ACC112 (cell line): ENCODE results near the gene PHF12.

ENCODE experiments used
- H2AFZ ChIP-seq: fragments of 200-600 bp; sonication (generic); one replicate; pipeline ENCODE4 v1.6.0; 2017; ENCODE audit warnings: antibody characterized with exemption, low read length; ENCODE audit not compliant: unreplicated experiment
- H3K27ac ChIP-seq: fragments of 200-600 bp; sonication (generic); 2 replicates; pipeline ENCODE4 v1.5.1; 2014; ENCODE audit warnings: low read depth, mild to moderate bottlenecking, antibody characterized with exemption, low read length, moderate library complexity
- H3K27me3 ChIP-seq: fragments of 200-600 bp; sonication (generic); 2 replicates; pipeline ENCODE4 v1.6.1; 2014; ENCODE audit warnings: mild to moderate bottlenecking, antibody characterized with exemption, low read length, moderate library complexity, mixed read lengths; ENCODE audit not compliant: insufficient read depth
- H3K36me3 ChIP-seq: fragments of 200-600 bp; sonication (generic); 2 replicates; pipeline ENCODE4 v1.6.1; 2016; ENCODE audit warnings: mild to moderate bottlenecking, antibody characterized with exemption, low read length, moderate library complexity, mixed read lengths; ENCODE audit not compliant: insufficient read depth
- H3K4me1 ChIP-seq: fragments of 200-600 bp; sonication (generic); one replicate; pipeline ENCODE4 v1.6.1; 2016; ENCODE audit warnings: low read length, mixed read lengths; ENCODE audit not compliant: insufficient read depth, unreplicated experiment, control insufficient read depth
- H3K4me3 ChIP-seq: fragments of 200-600 bp; sonication (generic); 2 replicates; pipeline ENCODE4 v1.5.1; 2014; ENCODE audit warnings: mild to moderate bottlenecking, low read depth, low read length
- H3K79me2 ChIP-seq: fragments of 200-600 bp; sonication (generic); one replicate; pipeline ENCODE4 v1.6.0; 2016; ENCODE audit warnings: low read length; ENCODE audit not compliant: control insufficient read depth, unreplicated experiment, insufficient read depth

The PHF12 gene

DNA sequence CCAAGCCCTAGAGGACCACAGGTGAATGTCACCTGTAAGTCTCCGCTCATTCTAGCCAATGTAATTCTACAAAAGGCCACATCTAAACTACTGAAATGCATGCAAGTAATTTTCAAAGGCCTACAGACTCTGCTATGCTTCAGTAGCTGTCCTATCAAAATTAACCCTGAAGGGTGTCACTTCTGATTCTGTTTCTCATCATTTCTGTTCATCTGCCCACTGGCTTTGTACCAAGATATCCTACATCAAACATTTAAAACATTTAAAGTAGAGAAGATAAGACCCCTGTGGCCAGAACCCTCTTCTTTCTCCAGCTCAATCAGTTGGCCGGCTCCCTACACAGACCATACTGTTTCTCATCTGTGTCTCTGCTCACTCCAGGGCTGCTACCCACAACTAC, 21.5 kb downstream of the PHF12 start:
- H2AFZ ChIP-seq: no peak overlapping the region
- H3K36me3 ChIP-seq: peaks cover 33% of the 10 kb centered on the region
- no peaks in the 10 kb centered on the region for H3K27me3 ChIP-seq
- H3K4me3 ChIP-seq: no peak overlapping the region
- H3K27ac ChIP-seq: no peak overlapping the region
- H3K4me1 ChIP-seq: peaks cover 27% of the 10 kb centered on the region
- peaks cover 69% of the 10 kb centered on the region for H3K79me2 ChIP-seq

DNA sequence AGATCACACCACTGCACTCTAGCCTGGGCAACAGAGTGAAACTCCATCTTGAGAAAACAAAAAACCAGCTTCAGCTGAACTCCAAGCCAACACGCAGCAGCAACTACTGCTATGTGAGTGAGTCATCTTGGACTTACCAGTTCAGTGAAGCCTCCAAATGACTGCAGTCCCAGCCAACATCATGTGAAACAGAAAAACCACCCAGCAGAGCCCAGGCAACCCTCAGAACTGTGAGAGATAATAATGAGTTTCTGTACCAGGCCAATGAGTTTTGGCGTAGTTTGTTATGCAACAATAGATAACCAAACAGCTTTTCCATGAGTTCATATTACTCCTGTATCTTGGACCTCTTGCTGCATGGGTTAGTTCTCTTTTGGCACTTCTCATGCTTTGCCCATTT, 23.3 kb downstream of the PHF12 start:
- Histone ChIP-seq H2AFZ (no peak overlapping the region), H3K27ac (no peak overlapping the region), H3K79me2 (peaks cover 64% of the 10 kb centered on the region), H3K27me3 (no peaks in the 10 kb centered on the region), H3K4me3 (no peak overlapping the region), H3K4me1 (peaks cover 31% of the 10 kb centered on the region), H3K36me3 (peaks cover 29% of the 10 kb centered on the region)

GRCh38 chr17:28926786-28927185, 24.5 kb downstream of the PHF12 start:
- Histone ChIP-seq H3K4me3 (no peak overlapping the region), H3K27ac (peak overlapping the region; percentile 91), H3K4me1 (peaks cover 31% of the 10 kb centered on the region), H3K36me3 (peaks cover 38% of the 10 kb centered on the region), H3K27me3 (no peaks in the 10 kb centered on the region), H2AFZ (no peak overlapping the region), H3K79me2 (peaks cover 51% of the 10 kb centered on the region)

- Histone ChIP-seq H3K27ac (peak overlapping the region; percentile 91), H2AFZ (no peak overlapping the region), H3K27me3 (no peaks in the 10 kb centered on the region), H3K4me3 (peak overlapping the region; percentile 26; the same call in 1 of the 2 replicates), H3K36me3 (peaks cover 42% of the 10 kb centered on the region), H3K79me2 (peaks cover 47% of the 10 kb centered on the region), H3K4me1 (peaks cover 31% of the 10 kb centered on the region)
Measured at GRCh38 chr17:28926366-28926765, 25.0 kb downstream of the PHF12 start.

- Histone ChIP-seq H3K4me1 (peaks cover 31% of the 10 kb centered on the region), H3K36me3 (peaks cover 46% of the 10 kb centered on the region), H3K4me3 (peak overlapping the region; percentile 50; the same call in 1 of the 2 replicates), H3K79me2 (peaks cover 44% of the 10 kb centered on the region), H3K27ac (peak overlapping the region; percentile 91), H3K27me3 (no peaks in the 10 kb centered on the region), H2AFZ (no peak overlapping the region)
Measured at GRCh38 chr17:28925912-28926365, 25.4 kb downstream of the PHF12 start.

DNA sequence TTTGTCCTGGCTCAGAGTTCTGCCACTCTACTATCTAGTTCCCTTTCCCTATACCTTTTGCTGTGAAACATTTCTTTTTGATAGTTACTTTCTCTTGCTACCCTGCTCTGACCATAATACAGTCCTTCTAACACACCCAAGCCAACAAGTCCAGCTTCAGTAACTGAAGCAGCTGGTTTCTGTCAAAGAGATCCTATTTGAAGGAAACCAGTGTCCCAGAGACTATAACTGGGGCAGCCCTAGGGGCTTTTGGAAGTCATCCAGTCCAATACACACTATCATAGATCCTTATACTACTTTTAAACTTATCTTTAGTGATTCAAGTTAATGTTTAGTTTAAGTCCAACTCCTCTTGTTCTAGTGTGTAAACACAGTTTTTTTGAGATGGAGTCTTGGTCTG, 31.1 kb downstream of the PHF12 start:
- H3K79me2 ChIP-seq: peaks cover 14% of the 10 kb centered on the region
- no peak overlapping the region for H3K27ac ChIP-seq
- no peak overlapping the region for H3K4me3 ChIP-seq
- peaks cover 61% of the 10 kb centered on the region for H3K36me3 ChIP-seq
- H3K4me1 ChIP-seq: peaks cover 8% of the 10 kb centered on the region
- H2AFZ ChIP-seq: no peak overlapping the region
- H3K27me3 ChIP-seq: no peaks in the 10 kb centered on the region

DNA sequence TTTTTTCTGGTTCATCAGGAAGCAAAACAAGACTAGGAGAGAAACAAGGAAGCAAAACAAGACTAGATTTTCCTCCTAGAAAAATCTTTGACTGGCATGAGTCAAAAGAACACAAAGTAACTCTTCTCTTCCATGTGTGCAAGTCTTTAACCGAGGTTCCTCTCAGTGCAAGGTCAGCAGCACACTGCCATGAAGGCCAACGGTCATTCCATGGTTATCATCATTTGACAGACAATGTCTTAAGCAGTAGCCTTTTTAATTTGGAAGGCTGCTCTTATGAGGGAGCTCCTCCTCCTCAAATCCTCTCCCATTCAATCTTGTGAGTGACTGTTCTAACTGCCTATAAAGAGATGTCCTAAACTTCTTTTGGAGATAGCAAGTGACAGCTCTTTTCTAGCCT, 33.0 kb downstream of the PHF12 start:
- Histone ChIP-seq H3K4me3 (no peak overlapping the region), H3K27ac (no peak overlapping the region), H3K36me3 (peaks cover 64% of the 10 kb centered on the region), H3K27me3 (no peaks in the 10 kb centered on the region), H3K4me1 (peaks cover 4% of the 10 kb centered on the region), H2AFZ (no peak overlapping the region), H3K79me2 (no peaks in the 10 kb centered on the region)

- no peaks in the 10 kb centered on the region for H3K27me3 ChIP-seq
- H3K27ac ChIP-seq: no peak overlapping the region
- H2AFZ ChIP-seq: no peak overlapping the region
- no peaks in the 10 kb centered on the region for H3K79me2 ChIP-seq
- peaks cover 67% of the 10 kb centered on the region for H3K36me3 ChIP-seq
- no peak overlapping the region for H3K4me3 ChIP-seq
- peaks cover 4% of the 10 kb centered on the region for H3K4me1 ChIP-seq
Measured at GRCh38 chr17:28917465-28917864, 33.9 kb downstream of the PHF12 start.

DNA sequence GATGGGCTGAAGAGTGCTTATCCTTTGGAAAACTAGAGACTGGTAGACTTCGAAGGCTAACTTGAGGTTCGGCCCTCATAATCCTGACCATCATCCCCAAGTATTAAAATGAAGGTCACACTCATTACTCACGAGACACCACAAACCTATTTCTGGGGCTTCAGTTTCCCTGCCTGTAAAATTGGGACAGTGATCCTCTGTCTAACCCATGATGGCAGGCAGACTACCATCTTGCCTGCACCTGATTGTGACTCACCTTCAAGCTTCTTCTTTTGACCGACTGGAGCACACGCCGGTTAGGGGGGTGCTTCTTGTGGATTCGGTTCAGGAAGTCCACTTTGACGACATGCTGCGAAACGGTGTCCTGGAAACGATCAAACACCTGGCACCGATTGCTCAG, 34.3 kb downstream of the PHF12 start:
- peaks cover 67% of the 10 kb centered on the region for H3K36me3 ChIP-seq
- no peak overlapping the region for H3K27ac ChIP-seq
- H3K27me3 ChIP-seq: no peaks in the 10 kb centered on the region
- H3K4me1 ChIP-seq: peaks cover 4% of the 10 kb centered on the region
- H2AFZ ChIP-seq: no peak overlapping the region
- H3K79me2 ChIP-seq: no peaks in the 10 kb centered on the region
- H3K4me3 ChIP-seq: no peak overlapping the region

- Histone ChIP-seq H2AFZ (no peak overlapping the region), H3K4me1 (peaks cover 4% of the 10 kb centered on the region), H3K4me3 (no peak overlapping the region), H3K79me2 (no peaks in the 10 kb centered on the region), H3K27ac (no peak overlapping the region), H3K27me3 (no peaks in the 10 kb centered on the region), H3K36me3 (peaks cover 67% of the 10 kb centered on the region)
Measured at GRCh38 chr17:28916302-28916934, 34.9 kb downstream of the PHF12 start.

- H3K79me2 ChIP-seq: no peaks in the 10 kb centered on the region
- peaks cover 66% of the 10 kb centered on the region for H3K36me3 ChIP-seq
- no peak overlapping the region for H2AFZ ChIP-seq
- no peaks in the 10 kb centered on the region for H3K27me3 ChIP-seq
- peaks cover 14% of the 10 kb centered on the region for H3K4me1 ChIP-seq
- H3K27ac ChIP-seq: no peak overlapping the region
- H3K4me3 ChIP-seq: no peak overlapping the region
Measured at GRCh38 chr17:28912938-28913333, 38.4 kb downstream of the PHF12 start.
